KG1 (cell line): ENCODE measurements around the gene CACNA1C.

Experiments used
- DNase-seq: peaks from one replicate; lab custom pipeline; 2025; lab: John Stamatoyannopoulos, UW

CACNA1C gene

GRCh38 chr12:2588345-2588744, 535.6 kb downstream of the CACNA1C start:
- DNase-seq = no peak

- no peak for DNase-seq
Observed at GRCh38 chr12:2589381-2589780, 536.6 kb downstream of the CACNA1C start.

- no peak for DNase-seq
Observed at GRCh38 chr12:2593045-2593444, 540.3 kb downstream of the CACNA1C start.

GRCh38 chr12:2596441-2596840, 543.7 kb downstream of the CACNA1C start:
- no peak for DNase-seq

GRCh38 chr12:2605301-2605700, 552.5 kb downstream of the CACNA1C start:
- no peak for DNase-seq

- DNase-seq = no peak
Observed at GRCh38 chr12:2606186-2606910, 553.6 kb downstream of the CACNA1C start.

GRCh38 chr12:2607881-2608607, 555.3 kb downstream of the CACNA1C start:
- no peak for DNase-seq

- no peak for DNase-seq
Observed at GRCh38 chr12:2608608-2608945, 555.8 kb downstream of the CACNA1C start.

GRCh38 chr12:2609020-2609419, 556.2 kb downstream of the CACNA1C start:
- DNase-seq = no peak

- no peak for DNase-seq
Observed at GRCh38 chr12:2610358-2610757, 557.6 kb downstream of the CACNA1C start.

GRCh38 chr12:2613326-2614073, 560.7 kb downstream of the CACNA1C start:
- DNase-seq = no peak

- DNase-seq = no peak
Observed at GRCh38 chr12:2614341-2614740, 561.6 kb downstream of the CACNA1C start.

- DNase-seq = no peak
Observed at GRCh38 chr12:2615665-2616402, 563.0 kb downstream of the CACNA1C start.

GRCh38 chr12:2616763-2617162, 564.0 kb downstream of the CACNA1C start:
- peak; percentile 25 for DNase-seq

- DNase-seq = no peak
Observed at GRCh38 chr12:2617365-2617764, 564.6 kb downstream of the CACNA1C start.

- no peak for DNase-seq
Observed at GRCh38 chr12:2618291-2618995, 565.7 kb downstream of the CACNA1C start.

GRCh38 chr12:2619136-2619535, 566.3 kb downstream of the CACNA1C start:
- DNase-seq = no peak

- DNase-seq = no peak
Observed at GRCh38 chr12:2622460-2622859, 569.7 kb downstream of the CACNA1C start.

- DNase-seq = no peak
Observed at GRCh38 chr12:2623472-2623871, 570.7 kb downstream of the CACNA1C start.

- DNase-seq = no peak
Observed at GRCh38 chr12:2624543-2625288, 571.9 kb downstream of the CACNA1C start.

GRCh38 chr12:2625289-2625612, 572.5 kb downstream of the CACNA1C start:
- no peak for DNase-seq
